Mucosa of gallbladder (tissue), 1 donor: ENCODE measurements around the gene PTPRM. TPM values are rescaled to one million over a fixed set of nuclear protein-coding genes. Genes with fewer than 3 reads are reported as not detected.

Experiments used
- DNase-seq: peaks from one replicate; pipeline ENCODE4 v3.0.0-alpha.2; 2020; ENCODE audit warnings: low spot score
- total RNA-seq: library from RNA; stranded (reverse); gene quantifications from one replicate; pipeline ENCODE4 v1.2.1, GENCODE V29; 2021
- donor health status: DM: no; HTN: no; CAD: no.

Gene PTPRM
- total RNA-seq, 1 donor from 2014 or later, result 61.5 TPM

DNA sequence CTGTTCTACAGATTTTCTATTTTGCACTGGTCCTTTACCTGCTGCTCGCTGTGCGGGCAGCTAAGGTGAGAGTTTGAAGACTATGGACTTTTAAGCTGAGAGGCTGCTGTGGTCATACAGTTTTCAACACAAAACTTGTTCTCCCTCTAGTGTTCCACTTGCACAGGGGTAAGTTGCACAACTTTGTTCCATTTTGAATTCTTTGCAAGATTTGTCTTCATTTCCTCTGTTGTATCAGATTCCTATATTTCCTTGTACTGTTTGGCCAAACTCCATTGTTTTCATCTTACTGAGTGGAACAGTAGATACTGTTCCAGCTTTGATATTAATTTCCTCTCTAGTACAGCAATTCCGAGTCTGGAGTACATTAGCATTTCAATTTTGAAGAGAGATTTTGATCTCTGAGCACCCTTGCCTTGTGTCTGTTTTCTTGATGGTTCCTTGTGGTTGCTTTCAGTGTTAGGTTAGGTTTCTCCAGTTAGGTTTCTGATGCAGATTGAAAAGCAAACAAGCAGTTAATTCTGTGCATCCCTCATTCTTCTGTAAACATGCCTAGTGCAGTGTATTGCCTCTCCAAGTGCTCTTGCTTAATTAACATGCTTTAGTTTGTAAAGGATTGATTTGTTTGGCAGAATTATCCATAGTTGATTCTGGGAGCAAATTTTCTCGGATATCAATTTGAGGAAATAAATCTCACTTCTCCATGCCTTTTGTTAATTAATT lies 188.8 kb downstream of the PTPRM start:
- DNase-seq, result no peak

DNA sequence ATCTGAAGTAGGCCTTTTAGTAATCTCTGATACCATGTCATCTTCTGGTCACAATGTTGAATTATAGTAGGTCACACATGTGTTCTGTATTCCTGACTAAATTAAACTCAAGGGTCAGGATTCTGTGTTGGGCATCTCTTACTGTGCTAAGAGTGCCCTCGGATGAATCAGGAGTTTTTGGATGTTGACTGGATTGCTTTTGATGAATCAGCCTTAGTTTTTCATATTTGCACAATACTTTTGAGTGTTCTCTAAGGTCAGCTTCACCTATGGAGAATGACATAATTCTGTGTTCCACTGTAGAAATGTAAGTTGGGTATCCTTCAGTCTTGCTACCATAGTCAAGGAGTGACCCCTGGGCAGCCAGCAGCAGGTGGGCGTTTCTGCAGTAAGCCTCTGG lies 190.1 kb downstream of the PTPRM start:
- no peak for DNase-seq

DNA sequence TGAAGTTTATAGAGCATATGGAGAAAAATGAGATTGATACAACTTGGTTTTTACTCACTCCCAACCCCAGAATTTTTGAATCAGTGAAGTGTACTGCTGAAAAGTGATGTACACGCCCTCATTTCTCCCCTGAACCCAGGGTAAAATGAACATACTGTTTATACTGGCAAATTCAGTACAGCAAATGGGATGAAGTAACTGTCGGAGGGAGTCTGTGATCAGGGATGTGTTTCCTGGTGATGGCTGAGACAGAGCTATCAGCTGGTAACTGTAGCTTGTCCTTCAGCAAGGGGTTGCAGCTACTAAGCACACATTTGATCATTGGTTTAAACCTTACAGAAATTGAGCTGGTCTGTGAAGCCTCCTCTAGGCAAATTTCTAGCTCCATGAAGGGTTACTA lies 191.6 kb downstream of the PTPRM start:
- DNase-seq, result no peak

DNA sequence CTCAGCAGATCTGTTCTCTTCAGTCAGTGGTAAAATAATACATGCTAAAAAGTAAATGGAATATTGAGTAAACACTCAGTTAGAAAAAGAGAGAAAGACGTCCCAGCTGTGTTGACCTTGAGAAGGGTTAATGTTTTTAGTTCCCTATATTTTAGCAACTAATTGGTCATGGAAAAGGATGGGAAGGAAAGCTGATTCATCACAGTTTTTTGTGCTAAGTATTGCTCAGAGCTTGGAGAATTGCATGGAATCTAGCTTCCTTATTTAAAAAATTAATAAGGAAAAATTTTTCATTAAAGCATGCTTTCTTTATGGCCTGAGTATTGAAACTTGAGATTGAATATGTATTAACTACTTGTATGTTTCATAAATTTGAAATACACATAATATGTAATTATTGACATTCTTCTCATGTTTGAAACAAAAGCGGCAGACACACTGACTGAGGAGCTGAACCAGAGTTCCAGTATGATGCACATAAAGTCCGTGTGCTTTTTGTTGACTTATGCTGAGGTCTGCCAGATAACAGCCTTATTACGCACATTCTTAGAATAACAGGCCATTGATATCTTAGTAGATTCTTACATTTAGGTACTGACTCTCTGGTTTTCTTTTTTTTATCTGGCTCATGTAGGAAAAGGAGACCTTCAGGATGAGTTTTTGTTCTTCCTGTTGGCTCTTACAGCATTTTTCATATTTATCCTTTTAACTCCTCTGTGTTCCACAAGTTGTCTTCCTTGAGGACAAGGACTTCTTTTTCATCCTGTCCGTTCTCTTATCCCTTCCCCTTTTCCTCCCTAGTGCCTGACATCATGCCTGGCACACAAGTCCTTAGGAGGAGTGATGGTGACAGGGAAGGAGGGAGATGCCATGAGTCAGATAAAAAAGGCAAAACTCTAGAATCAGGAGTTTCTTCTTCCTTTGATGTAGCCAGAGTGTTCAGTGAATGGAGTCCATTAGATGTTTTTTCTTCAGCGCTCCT lies 194.1 kb downstream of the PTPRM start:
- DNase-seq, result no peak

DNA sequence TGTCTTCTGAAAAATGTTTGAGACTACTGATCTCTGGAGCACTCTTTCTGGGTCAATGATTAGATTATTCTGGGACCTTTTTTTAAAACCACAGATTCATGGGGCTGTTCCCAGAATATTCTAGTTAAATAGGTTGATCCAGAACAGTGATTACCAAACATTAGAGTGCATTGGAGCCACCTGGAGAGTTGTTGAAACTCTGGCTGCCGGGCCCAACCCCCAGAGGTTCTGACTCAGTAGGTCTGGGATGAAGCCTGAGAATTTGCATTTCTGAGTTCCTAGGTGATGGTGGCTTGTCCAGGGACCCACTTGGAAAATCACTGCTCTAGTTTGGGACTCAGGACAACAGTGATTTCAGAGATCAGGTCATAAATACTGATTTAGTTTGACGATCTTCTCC lies 197.3 kb downstream of the PTPRM start:
- DNase-seq, result no peak

DNA sequence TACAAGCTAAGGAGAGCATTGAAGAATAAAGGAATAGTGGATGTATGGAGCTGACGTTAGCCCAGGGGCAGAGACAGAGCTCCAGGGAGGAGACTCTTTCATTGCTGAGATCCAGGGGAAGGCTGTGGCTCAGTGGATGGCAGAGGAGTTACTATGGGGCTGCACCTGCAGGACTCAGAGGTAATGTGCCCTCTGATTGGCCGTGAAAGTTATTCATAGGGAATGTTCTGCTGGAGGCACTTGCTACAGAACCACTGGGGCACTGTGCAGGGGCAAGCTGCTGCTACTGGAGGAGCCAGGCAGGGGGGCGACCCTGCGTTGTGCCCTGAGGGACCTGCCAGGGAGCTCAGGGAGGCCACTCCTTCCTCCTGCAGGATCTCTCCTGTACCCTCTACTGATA lies 199.2 kb downstream of the PTPRM start:
- DNase-seq, result no peak

DNA sequence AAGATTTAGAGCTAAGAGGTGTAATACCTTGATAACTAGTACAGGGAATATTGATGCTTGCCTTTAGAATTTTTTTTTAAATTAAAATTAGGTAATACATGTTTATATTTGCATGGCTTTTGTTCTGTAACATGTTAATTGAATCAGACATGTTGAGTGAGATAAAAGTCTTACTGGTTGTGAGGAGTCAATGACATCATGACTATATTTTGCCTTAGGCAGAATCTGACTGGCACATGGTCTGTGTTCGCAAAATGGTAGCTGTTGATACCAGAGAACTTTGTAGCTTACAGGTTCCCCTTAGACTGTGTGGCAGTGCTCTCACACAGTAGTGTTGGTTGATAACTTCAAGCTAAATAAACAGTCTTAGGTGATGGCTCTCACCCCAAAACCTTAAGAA lies 199.7 kb downstream of the PTPRM start:
- no peak for DNase-seq

DNA sequence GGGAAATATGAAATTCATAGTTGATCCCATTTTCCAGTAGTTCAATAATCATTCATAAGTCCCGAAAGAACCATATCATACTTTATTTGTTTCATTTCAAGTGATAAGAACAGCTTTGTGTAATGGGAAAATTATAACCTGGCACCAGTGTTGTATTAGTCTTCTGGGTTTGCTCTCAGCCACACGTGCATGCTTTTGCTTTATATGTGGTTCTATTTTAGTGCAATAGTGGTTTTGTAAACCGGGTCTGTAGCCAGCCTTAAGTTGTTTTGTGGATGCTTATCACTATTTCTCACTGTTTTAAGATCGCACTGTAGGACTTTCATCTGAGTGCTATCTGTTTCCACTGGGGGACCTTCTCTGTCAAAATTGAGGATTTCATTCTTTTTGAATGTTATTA lies 203.8 kb downstream of the PTPRM start:
- no peak for DNase-seq

DNA sequence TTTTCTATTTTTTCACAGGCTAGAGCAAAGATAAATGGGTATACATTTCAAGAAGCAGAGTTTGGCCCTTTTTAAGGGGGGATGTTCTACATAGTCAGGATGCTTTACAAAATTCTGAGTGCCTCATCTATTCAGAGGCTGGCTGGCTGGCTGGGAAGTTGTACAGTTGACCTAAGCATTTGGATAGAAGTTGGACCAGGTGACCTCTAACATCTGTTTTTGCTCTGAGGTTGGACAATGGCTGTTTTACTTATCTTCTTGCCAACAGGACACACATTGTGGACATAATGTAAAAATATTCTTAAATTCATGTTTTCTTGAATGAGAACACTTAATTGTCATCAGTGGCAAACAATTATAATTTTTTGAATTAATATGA lies 205.4 kb downstream of the PTPRM start:
- no peak for DNase-seq

DNA sequence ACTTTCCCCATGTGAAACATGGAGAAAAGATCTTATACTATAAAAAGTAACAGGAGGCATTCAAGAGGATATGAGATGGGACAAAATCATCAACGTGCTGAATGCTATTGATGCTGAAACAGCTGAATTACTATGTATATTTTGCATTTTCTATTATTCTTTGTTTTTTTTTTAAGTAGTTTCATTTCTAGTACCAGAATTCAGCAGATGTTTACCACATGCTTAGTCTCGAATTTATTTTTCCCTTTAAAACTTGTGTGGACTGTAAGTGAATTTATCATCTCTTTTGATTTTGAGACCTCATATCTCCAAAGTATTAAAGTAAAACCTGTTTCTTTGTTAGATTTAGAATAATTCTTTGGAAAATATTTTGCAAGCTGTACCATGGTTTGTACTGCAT lies 205.8 kb downstream of the PTPRM start:
- DNase-seq, result no peak

DNA sequence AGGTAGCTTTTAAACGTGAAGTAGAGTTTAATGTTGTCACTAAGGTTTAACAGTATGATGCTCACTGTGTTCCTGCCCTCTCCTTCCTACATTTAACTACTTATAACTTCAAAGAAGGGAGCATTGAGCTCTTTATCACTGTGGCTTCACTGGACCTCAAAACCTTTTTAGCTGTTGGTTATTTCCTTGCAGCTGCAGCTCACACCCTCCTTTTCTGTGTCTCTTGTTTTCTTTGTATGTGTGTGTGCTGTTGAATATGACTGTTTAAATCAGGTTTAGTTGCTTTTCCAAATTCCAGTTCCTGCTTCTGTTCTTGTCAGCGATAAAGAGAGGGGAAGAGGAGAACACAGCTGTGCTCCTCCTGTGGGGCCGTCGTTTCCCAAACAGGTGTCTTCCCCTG lies 208.0 kb downstream of the PTPRM start:
- DNase-seq, result no peak

DNA sequence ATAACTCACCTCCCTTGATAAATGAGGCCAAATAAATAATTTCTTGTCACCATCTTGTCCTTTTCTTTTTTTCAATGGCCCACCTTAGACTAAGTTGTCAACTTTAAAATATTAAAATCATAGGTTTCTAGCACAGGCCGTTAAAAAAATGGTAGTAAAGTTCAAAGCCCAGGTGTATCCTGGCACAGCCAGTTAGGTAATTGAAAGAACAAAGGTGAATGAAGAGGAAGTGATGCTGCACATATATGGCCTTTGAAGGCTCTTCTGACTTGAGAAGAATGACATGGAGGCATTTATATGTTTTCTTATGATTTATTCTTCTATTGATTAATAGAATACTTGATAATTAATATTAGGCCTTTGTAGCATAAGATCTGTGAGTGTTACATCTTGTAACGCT lies 208.7 kb downstream of the PTPRM start:
- no peak for DNase-seq

DNA sequence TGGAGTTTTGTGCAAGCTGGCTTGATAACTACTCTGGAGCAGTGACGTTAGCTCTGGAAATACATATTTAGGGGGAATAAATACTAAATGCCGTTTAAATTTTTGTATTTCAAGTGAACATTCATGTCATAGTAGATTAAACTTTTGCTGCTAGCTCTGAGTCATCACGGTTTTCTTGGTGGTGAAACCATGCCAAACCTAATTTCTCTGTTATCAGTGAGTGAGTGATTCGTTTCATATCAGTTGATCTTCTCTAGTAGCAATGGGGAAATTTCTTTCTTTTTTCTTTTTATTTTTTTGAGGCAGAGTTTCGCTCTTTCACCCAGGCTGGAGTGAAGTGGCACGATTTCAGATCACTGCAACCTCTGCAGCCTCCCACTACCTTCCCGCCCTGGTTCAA lies 211.1 kb downstream of the PTPRM start:
- no peak for DNase-seq

DNA sequence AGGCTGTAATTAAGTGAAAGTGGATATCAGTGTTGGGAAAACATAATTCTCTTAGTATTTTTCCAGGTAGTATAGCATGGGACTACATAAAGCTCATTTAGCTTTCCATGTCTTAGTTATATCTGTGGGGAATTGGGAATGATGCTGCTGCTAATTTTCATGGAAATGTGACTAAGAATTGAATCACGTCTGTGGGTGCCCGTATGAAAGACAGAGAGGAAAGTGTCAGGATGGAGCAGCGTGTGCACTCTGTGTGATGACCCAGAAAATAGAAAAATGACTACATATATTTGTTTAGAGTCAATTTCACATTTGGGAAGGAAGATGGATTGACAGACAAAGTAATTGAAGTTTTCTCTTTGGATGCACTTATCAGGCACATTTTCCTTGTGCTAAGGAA lies 212.1 kb downstream of the PTPRM start:
- DNase-seq, result no peak

DNA sequence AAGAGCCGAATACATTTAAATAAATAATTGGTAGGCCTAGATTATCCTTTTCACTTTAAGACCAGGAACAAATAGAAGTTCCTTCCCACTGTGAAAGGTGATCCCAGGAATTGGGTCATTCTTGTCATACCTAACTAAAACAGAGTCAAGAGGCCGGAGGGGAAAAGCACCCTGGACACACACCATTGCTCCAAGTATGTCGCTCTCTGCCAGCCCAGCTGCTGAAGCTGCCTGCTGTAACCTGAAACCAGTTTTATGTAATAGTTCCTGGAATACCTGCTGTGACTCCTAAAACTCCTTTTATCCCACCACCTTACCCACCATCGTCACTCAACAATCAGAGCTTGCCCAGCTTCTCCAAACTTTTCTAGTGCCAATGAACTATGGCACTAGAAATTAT lies 217.1 kb downstream of the PTPRM start:
- DNase-seq, result no peak

DNA sequence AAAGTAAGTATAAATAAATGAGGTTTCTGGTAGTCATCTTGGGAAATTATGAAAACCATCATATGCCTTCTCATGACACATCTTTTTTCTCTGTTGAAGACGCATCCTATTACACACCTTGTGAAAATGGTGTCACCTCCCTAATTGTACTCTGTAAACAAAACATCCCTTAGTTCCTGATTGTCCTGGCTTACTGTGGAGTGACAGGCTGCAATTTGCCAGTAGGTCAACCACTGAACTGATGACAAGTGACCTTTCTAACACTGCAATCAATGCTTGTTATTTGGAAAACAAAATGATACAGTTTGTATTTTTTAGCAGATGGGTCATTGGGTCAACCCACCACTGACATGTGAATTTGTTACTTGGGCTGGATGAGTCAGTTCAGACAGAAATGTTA lies 219.5 kb downstream of the PTPRM start:
- DNase-seq, result no peak

DNA sequence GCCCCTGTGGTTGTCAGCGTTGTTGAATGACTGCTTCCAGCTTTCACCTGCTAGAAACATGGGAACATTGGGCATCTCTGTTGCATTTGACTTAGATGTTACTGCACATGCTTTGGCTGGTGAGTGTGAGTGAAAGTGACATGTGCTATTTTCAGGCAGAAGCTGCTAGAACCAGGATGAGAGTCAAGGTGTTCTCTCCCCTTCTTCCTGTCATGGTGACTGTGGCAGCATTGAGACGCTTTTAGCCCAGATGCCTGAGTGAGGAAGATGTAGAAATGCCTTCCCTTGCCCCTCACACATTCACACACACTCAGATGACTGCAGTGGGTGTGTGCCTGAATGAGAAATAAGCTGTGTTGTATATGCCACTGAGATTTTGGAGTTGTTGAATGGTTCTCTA lies 220.2 kb downstream of the PTPRM start:
- DNase-seq, result no peak

DNA sequence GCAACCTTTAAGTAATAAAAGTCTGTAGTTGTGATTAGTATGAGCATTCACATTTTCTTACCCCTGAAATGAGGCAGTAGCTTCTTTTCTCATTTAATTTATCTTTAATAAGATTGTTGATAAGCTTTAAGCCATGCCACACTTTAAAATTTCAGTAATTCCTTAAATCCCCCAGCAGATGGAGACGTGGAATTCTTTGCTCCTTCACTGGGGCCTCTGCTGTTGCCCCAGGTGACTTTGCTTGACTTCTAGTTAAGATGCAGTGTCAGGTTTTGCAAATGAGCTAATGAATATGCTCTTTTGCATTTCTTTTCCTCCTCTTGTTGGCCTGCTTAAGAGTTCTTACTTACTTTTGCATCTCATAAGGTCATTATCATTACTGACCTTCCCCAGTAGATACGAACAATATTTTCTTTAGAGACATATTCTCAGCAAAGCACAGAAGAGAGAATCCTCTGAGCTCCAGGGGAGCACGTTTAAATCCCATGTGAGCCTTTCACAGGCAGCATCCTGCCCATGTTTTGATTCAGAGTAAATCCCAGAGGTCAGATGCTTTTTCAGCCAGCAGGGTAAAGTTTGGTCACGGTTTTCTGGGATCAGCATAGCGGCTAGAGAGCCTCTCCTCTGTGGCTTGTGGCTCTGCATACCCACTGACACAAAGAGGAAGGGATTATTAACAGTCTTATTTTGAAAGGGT lies 222.9 kb downstream of the PTPRM start:
- DNase-seq, result no peak

DNA sequence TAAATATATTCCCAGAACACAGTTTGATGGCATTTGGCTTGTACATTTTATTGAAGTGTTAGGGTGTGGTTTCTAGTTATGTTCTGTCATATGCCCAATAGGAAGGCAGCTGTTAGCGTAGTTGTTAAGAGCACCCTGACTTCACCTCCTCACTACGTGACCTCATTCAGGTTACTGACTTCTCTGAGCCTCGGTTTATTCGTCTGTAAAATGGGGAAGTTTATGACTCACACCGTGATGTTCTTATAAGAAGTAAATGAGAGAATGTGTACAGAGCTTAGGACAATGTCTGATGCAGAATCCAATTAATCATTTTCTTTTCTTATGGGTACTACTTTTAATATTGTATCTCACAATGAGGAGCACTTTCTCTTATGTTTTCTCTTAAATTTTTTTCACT lies 226.0 kb downstream of the PTPRM start:
- DNase-seq, result no peak

DNA sequence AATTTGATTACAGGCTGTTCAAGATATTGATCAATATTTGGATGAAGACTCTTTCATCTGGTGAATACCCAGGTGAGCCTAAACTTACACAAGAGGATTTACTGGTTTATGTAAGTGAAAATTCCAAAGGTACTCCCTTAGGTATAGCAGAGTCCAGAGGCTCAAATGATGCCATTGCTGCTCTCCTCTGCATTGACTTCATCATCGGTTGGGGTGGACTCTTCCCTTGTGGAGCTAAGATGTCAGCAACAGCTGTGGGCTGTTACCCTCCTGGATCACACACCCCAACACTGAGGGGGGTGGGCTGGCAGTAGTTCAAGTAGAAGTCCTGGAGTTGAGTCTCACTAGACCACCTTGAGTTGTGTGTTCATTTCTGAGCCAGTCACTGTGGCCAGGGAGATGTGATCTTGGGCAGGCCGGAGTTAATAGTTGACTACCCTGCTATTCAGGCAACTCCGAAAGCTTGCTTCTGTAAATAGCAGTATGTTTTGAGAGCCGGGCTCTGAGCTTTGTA lies 236.9 kb downstream of the PTPRM start:
- DNase-seq, result no peak

DNA sequence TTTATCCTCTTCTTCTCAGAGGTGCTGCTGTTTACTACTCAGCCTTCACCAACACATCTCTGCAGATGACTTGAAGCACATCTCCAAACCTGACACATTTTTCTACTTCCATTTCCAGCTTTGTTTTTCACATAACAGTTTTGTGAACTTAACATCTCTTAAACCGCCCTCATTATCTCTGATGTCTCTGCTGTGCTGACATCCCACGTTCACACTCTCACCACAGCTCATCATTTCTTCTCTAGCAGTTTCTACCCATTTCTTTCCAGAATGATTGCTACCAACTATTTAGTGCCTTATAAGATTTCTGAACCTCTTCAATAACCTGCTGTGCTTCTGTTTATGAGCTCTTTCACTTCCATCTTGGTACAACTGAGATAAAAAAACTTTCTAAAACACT lies 238.0 kb downstream of the PTPRM start:
- DNase-seq, result no peak

DNA sequence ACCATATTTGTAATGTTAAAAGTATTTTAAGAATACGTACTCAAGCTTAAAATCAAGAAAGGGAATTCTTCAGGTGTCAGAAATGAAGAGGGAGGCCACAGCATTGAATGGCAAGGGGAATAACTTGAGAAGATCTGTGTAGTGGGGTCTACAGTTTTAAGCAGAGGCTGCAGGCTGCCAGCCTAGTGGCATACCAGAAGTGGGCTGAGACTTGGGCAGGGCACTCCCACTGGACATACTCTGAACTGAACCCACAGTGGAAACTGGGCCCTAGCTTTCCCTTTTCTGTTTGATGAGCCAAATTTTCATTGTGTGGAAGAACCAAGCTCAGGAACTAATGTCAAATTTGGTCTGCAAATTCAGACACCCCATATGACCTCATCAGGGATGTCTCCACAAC lies 238.8 kb downstream of the PTPRM start:
- no peak for DNase-seq
